ENCODE measurements around the gene TECR. TPM values are rescaled to one million over a fixed set of nuclear protein-coding genes. Genes with fewer than 3 reads are reported as not detected.
"Not testable (repeated sequence)": the region's sequence is repeated elsewhere in the genome, so short reads cannot be mapped to it uniquely, and the experiment has no call there.

TECR gene
- total RNA-seq, 3 donors from 2014 or later (not counting 1 experiment from before 2014, with no cell fraction given) = 123 to 158 (median 131) TPM

DNA sequence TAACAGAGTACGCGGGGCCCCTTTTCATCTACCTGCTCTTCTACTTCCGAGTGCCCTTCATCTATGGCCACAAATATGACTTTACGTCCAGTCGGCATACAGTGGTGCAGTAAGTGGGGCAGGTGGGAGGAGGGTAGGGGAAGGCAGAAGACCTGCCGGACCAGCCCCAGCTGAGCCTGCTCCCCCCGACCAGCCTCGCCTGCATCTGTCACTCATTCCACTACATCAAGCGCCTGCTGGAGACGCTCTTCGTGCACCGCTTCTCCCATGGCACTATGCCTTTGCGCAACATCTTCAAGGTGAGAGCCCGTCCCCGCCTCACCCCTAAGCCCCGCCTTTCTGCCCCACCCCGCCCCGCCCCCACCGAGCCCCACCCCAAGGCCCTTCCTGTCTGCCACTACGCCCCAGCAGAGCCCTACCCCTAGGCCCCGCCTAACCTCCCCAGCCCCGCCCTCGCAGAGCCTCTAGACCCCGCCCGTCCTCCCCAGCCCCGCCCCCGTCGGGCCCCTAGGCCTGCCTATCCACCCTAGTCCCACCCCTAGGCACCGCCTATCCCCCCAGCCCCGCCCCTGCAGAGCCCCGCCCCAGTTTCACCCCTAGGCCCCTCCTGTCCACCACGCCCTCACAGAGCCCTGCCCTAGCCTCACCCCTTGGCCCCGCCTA lies 34.7 kb downstream of the TECR start:
- H3K27me3 ChIP-seq (ENCODE audit: control insufficient read depth, insufficient read depth, low read length) = no peaks in the 10 kb centered on the region
- H3K9me3 Mint-ChIP-seq = no peaks in the 10 kb centered on the region
- DNase-seq (peak in 1 of 2 donors; percentile 61), ATAC-seq (peak in 1 of 3 donors; percentile 44)
- H3K36me3 ChIP-seq (ENCODE audit: control insufficient read depth, insufficient read depth, low read length) = peaks cover 25% of the 10 kb centered on the region
- 88% methylated on average over 13 of the region's 33 CpGs for WGBS (ENCODE audit: insufficient coverage)
- no peaks in the 10 kb centered on the region for H3K9me3 ChIP-seq (ENCODE audit: control insufficient read depth, insufficient read depth, low read length)
- intact Hi-C loops (cut with micrococcal nuclease) = no loop called here
- H3K4me1 ChIP-seq (ENCODE audit: control insufficient read depth, insufficient read depth, low read length) = peaks cover 87% of the 10 kb centered on the region
- H3K36me3 Mint-ChIP-seq = no peaks in the 10 kb centered on the region
- H3K27ac ChIP-seq (ENCODE audit: low read length) = peak overlapping the region; percentile 95
- TF ChIP-seq, protein P1, sequence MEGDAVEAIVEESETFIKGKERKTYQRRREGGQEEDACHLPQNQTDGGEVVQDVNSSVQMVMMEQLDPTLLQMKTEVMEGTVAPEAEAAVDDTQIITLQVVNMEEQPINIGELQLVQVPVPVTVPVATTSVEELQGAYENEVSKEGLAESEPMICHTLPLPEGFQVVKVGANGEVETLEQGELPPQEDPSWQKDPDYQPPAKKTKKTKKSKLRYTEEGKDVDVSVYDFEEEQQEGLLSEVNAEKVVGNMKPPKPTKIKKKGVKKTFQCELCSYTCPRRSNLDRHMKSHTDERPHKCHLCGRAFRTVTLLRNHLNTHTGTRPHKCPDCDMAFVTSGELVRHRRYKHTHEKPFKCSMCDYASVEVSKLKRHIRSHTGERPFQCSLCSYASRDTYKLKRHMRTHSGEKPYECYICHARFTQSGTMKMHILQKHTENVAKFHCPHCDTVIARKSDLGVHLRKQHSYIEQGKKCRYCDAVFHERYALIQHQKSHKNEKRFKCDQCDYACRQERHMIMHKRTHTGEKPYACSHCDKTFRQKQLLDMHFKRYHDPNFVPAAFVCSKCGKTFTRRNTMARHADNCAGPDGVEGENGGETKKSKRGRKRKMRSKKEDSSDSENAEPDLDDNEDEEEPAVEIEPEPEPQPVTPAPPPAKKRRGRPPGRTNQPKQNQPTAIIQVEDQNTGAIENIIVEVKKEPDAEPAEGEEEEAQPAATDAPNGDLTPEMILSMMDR (IDR thresholded peaks at IDR 0.05) = no peak
- H3K4me3 ChIP-seq (ENCODE audit: low read length) = no peak overlapping the region
- no peaks in the 10 kb centered on the region for H3K27me3 Mint-ChIP-seq (ENCODE audit: low read depth in 2 of 2)
- H3K27ac Mint-ChIP-seq = peak overlapping the region; percentile 94 to 95
- H3K4me3 Mint-ChIP-seq = peak overlapping the region; percentile 85
- peaks cover 39 to 76% of the 10 kb centered on the region in 2 donors for H3K4me1 Mint-ChIP-seq

DNA sequence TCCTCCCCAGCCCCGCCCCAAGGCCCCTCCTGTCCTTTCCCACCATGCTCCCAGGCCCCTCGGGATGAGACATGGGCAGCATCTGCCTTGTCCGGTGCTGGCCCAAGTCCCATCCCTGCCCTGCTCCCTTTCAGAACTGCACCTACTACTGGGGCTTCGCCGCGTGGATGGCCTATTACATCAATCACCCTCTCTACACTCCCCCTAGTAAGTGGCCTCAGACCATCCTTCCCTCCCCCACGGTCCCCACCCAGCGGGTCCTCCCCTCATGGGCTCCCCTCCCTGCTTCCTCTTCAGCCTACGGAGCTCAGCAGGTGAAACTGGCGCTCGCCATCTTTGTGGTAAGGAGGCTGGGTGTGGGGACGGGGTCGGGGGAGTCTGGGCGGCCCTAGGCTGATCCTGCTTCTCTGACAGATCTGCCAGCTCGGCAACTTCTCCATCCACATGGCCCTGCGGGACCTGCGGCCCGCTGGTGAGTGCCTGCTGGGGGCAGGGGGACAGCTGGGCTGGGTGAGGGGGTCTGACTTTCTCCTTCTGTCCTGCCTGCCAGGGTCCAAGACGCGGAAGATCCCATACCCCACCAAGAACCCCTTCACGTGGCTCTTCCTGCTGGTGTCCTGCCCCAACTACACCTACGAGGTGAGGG lies 35.4 kb downstream of the TECR start:
- peaks cover 28% of the 10 kb centered on the region for H3K36me3 ChIP-seq (ENCODE audit: control insufficient read depth, insufficient read depth, low read length)
- DNase-seq = peak in 1 of 2 donors; percentile 11
- H3K27me3 Mint-ChIP-seq (ENCODE audit: low read depth in 2 of 2); H3K4me3 ChIP-seq (ENCODE audit: low read length); intact Hi-C loops (cut with micrococcal nuclease); H3K27me3 ChIP-seq (ENCODE audit: control insufficient read depth, insufficient read depth, low read length); H3K36me3 Mint-ChIP-seq; H3K9me3 Mint-ChIP-seq; H3K9me3 ChIP-seq (ENCODE audit: control insufficient read depth, insufficient read depth, low read length); ATAC-seq: not testable (repeated sequence)
- peak overlapping the region; percentile 52 for H3K27ac ChIP-seq (ENCODE audit: low read length)
- peaks cover 92% of the 10 kb centered on the region for H3K4me1 ChIP-seq (ENCODE audit: control insufficient read depth, insufficient read depth, low read length)
- peaks cover 39 to 83% of the 10 kb centered on the region in 2 donors for H3K4me1 Mint-ChIP-seq
- WGBS (ENCODE audit: insufficient coverage) = 69% methylated on average over 16 of the region's 22 CpGs
- H3K27ac Mint-ChIP-seq = peak overlapping the region; percentile 84 to 94
- H3K4me3 Mint-ChIP-seq = peak overlapping the region; percentile 21

DNA sequence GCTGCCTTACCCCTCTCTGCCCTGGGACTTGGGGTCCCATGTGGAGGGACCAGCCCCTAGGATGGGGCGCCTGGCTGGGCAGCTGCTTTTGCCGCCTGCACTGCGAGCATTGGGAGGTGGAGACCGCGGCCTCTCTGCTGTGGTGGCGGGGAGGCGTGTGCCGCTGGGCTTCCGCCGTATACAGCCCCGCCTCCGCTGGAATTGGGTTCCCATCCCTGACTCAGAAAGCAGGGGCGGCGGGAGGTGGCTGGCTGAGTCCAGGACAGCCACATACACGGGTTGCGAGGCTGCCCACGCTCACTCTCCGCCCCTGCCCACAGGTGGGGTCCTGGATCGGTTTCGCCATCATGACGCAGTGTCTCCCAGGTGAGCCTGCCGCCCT lies 35.9 kb downstream of the TECR start:
- H3K4me3 Mint-ChIP-seq = peak overlapping the region; percentile 21

More for the DNA sequence above, 35.9 kb downstream of the TECR start:
- peak in 1 of 2 donors; percentile 8 for DNase-seq
- intact Hi-C loops (cut with micrococcal nuclease) = no loop called here
- TF ChIP-seq, protein P1 (IDR thresholded peaks at IDR 0.05) = no peak
- ATAC-seq = no peak
- no peak overlapping the region for H3K4me3 ChIP-seq (ENCODE audit: low read length)
- H3K4me1 Mint-ChIP-seq = peaks cover 39 to 83% of the 10 kb centered on the region in 2 donors
- H3K27ac ChIP-seq (ENCODE audit: low read length) = peak overlapping the region; percentile 52
- no peaks in the 10 kb centered on the region for H3K27me3 ChIP-seq (ENCODE audit: control insufficient read depth, insufficient read depth, low read length)
- H3K27me3 Mint-ChIP-seq (ENCODE audit: low read depth in 2 of 2) = no peaks in the 10 kb centered on the region
- no peaks in the 10 kb centered on the region for H3K36me3 Mint-ChIP-seq
- 91% methylated on average over 22 of the region's 22 CpGs for WGBS (ENCODE audit: insufficient coverage)
- peaks cover 28% of the 10 kb centered on the region for H3K36me3 ChIP-seq (ENCODE audit: control insufficient read depth, insufficient read depth, low read length)
- no peaks in the 10 kb centered on the region for H3K9me3 ChIP-seq (ENCODE audit: control insufficient read depth, insufficient read depth, low read length)
- no peaks in the 10 kb centered on the region for H3K9me3 Mint-ChIP-seq
- peak overlapping the region; percentile 84 to 94 for H3K27ac Mint-ChIP-seq
- peaks cover 88% of the 10 kb centered on the region for H3K4me1 ChIP-seq (ENCODE audit: control insufficient read depth, insufficient read depth, low read length)

All from natural killer cell (primary cell).